HG03460 (cell line): ENCODE data around the gene PIGQ.
A peak's percentile ranks its signal among the peaks of the same experiment; 100 is the strongest.

Experiments
- ATAC-seq: cut with Tn5 transposase; IDR thresholded peaks from one replicate; pipeline ENCODE4 v1.9.1; 2021; ENCODE audit not compliant: unreplicated experiment

PIGQ gene

DNA sequence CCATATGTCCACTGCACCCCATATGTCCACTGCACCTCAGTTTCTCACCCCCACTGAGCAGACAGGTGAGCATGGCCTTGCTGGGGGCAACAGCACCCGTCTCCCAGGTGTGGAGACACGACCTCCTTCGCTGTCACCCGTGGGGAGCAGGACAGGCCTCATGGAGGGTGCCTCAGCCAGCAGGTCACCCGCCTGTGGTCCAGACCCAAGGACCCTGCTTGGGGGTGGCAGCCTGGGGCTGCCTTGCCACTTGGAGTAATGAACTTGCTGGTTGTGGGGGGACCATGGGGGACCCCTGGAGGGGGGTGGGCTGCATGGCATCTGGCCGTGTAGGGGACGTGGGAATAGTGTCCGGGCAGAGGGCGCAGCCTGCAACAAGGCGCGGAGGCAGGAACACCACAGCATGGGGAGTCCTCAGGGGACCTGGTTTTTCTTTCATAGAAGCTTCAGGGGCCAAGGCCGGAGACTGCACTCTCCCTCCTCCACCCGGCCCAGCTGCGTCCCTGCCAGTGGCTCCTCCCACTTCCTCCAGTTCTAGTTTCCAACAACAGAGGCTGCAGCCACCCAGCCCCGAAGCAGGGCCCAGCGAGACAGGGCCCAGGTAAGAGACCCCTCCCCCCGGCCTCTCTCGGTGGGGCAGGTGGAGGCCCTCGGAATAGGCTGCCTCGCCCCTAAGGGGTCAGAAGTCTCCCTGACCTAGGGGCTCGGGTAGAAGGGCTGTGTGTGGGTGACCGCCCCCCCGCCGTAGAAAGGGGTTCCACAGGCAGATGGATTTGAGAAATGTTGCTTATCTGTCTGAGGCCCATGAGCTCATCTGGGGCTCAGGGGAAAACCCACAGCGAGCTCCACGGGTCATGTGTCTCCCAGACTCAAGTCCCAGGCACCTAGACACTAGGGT lies 3.0 kb upstream of the PIGQ start, which contains the start of gene NHLRC4:
TSS of gene NHLRC4 (plus strand) at position 531 of the 898 bp plus-strand sequence. CDS start 1,043 bp downstream, outside the sequence.
- ATAC-seq, result peak; percentile 47

DNA sequence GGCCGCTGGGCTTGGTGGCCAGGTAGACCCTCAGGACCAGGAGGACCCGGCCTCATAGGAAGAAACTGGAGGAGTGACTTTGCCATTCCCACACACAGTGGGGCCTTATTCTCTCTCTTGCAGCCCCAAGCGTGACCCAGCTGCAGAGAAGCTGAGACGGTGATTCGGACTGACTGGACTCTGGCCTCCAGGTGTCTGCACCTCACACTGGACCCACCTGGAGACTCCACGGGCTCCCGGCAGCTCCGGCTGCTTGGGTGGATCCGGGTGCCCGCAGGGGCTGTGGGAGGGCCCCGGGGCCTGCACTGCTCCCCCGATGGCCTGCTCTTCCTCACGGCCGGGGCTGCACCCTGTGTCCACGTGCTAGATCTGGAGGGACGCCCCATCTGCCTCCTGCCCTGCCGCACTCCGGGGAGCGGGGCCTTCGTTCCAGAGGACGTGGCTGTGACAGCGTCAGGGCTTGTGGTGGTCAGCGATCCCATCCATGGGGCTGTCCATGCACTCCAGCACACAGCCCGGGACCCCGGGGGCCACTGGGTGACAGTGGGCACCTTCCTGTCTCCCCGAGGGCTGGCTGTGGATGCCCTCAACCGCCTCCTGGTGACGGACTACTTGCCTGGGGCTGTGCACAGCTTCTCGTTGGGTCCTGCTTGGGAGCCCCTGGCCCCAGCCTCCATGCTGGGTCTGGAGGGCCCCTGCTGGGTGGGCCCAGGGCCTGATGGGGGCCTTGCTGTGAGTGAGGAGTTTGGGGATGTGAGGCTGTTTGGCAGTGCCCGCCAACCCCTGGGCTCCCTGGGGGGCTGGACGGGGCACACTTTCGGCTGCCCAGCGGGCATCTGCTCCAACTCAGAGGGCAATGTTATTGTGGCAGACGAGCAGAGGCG lies 2.2 kb upstream of the PIGQ start:
- no peak for ATAC-seq

DNA sequence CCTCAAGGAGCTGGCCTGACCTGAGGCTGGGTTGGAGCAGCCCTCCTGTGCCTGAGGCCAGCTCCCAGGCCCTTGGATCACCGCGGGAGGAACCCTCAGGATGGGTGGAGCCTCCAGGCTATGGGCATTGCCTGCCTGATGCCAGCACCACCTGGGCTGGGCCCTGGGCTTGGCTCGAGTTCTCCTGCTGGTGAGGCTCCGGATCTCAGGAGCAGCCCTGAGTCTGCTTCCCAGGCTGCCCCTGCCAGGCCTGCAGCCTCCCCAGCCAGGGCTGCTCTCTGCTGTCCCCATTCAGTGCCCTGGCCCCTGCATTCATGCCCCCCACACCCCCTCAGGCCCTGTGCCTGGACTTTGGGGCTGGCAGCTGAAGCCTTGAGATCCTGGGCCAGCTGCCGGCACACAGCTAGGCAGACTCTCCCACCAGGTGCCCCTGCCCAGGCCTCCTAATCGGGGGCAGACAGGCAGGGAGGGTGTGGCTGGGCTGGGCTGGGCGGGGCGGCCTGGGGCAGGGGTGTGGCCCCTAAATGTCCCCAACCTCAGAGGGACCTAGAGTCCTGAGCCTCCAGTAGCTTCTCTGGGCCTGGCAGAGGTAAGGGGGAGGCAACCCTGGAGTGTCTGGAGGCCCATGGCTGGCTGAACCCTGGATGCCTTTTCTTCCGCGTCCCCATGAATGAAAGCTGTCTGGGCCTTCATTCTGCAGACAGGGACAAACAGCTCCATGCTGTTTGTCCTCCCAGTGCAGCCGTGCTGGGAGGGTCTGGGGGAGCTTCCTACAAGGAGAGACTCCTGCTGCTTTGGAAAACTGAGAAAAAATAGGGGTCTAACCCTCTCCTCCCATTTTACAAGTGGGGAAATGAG lies 1.1 kb upstream of the PIGQ start:
- ATAC-seq, result no peak

DNA sequence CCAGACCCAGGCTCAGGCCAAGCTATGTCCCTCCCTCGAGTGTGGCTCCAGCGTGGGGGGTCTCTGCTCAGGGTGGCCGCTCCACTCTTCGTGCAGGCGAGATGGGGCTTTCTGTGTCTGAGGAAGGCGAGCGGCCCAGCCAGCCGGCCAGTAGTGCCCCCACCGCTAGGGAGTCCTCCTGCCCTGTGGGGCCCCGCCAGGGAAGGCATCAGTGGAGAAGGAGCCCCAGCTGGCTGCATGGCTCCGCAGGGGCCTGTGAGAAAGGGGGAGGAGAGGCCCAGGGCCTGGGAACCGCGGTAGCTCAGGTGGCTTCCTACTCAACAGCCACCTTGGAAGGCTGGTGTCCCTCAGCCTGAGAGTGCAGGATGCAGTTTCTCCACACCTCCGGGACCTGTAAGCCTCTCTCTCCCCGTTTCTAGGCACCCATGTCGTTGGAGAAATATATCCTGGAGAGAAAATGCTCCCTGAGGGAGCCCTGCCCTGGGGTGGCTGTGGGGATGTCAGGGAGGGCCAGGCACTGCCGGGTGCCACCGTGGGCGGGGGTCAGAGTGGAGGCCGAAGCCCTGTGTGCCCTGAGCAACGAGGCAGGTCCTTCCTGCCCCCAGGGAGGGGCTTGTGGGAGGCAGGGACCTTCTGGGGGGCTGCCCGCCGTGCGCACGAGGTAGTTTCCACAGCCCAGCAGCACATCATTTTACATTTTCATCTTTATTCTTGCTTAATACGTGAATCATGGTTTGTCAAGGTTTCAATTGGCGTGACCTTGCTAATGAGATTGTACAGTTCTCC lies 3.3 kb downstream of the PIGQ start:
- no peak for ATAC-seq

DNA sequence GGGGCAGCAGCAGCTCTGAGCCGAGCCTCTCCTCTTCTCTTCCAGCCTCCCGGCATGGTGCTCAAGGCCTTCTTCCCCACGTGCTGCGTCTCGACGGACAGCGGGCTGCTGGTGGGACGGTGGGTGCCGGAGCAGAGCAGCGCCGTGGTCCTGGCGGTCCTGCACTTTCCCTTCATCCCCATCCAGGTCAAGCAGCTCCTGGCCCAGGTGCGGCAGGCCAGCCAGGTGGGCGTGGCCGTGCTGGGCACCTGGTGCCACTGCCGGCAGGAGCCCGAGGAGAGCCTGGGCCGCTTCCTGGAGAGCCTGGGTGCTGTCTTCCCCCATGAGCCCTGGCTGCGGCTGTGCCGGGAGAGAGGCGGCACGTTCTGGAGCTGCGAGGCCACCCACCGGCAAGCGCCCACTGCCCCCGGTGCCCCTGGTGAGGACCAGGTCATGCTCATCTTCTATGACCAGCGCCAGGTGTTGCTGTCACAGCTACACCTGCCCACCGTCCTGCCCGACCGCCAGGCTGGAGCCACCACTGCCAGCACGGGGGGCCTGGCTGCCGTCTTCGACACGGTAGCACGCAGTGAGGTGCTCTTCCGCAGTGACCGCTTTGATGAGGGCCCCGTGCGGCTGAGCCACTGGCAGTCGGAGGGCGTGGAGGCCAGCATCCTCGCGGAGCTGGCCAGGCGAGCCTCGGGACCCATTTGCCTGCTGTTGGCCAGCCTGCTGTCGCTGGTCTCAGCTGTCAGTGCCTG lies 4.4 kb downstream of the PIGQ start:
- no peak for ATAC-seq

DNA sequence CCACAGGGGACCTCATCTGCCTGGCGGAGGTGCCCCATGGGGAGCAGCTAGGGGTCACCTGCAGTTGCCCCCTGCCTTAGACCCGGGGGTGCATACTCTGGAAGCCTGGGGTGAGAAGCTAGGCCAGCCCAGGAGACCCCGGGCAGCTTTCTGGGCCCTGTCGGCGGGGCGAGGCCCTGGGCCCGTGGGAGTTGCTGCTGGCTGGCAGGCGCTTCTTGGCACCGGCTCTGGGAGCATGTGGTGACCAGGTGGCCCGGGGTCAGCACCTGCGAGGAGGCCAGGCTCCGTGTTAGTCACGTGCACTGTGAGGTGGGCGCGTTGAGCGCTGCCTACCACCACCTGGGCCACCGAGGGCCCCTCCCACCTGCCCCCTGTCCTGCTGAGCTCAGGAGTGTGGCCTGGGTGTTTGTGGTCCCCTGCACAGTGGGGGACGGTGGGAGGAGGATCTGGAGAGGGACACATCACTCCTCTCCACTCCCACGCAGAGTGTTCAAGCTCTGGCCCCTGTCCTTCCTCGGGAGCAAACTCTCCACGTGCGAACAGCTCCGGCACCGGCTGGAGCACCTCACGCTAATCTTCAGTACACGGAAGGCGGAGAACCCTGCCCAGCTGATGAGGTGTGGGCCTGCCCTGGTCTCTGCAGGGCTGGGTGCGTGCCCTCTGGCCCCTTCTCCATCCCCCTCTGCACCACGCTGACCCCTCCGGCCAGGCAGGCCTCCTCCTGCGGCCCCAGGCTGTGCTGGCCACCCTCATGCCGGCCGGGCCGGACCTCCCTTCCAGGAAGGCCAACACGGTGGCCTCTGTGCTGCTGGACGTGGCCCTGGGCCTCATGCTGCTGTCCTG lies 5.8 kb downstream of the PIGQ start:
- no peak for ATAC-seq

DNA sequence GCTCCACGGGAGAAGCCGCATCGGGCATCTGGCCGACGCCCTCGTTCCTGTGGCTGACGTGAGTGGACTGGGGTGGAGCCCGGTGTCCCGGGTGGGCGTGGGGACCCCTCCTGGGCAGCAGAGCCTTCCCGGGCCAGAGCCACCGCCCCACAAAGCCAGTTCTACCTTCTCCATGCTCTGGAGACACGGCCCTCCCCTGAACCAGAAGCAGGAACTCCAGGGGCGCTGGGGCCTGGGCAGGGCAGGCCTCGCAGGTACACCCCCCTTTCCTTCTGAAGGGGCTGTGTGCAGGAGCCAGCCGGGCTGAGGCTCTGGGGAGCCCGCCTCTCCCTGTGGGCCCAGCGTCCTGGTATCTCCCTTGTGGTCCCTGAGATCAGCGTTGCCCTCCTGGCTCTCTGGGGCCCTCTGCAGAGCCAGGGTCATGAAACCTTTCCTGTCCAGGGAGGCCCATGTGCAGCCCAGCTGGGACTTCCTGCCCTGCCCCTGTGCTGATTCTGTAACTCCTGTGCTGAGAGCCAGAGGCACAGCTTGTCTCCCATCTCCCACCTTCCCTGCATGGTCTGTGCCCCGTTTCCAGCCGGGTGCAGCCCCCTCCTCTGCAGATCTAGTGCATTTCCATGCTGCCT lies 6.5 kb downstream of the PIGQ start:
- no peak for ATAC-seq

DNA sequence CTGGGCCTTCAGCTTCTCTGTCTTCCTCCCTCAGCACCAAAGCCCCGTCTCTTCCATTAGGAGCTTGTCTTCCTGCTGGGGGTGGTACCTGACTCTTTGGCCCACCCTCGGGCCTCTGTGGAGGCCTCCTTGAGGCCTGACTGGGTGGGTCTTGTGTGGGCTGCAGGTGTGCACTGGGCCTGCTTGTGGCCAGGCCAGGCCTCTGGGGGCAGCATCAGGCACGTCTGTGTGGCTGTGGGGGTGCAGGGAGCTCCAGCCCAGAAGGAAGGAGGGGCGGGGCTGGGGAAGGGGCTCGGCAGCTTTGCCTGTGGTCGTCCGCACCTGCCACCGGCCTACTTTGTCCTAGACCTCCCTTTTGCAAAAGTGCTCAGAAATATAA lies 7.0 kb downstream of the PIGQ start:
- no peak for ATAC-seq

DNA sequence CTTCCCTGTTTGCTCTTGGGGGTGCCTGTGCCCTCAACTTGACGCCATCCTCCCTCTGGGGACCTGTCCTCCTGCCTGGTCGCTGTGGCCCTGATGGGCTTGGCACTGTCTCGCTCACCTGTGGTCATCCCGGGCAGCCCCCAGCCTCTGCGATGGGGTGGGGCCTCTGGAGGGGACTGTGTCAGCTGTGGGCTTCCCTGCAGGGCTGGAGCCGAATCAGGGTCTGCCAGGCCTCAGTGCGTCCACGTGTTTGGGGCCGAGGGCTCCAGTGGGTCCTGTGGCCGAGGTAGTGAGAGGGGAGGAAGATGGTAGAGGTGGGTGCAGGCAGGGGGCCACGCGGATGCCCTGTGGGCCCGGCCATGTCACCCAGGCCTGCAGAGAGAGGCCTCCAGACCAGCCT lies 8.0 kb downstream of the PIGQ start:
- ATAC-seq, result no peak

DNA sequence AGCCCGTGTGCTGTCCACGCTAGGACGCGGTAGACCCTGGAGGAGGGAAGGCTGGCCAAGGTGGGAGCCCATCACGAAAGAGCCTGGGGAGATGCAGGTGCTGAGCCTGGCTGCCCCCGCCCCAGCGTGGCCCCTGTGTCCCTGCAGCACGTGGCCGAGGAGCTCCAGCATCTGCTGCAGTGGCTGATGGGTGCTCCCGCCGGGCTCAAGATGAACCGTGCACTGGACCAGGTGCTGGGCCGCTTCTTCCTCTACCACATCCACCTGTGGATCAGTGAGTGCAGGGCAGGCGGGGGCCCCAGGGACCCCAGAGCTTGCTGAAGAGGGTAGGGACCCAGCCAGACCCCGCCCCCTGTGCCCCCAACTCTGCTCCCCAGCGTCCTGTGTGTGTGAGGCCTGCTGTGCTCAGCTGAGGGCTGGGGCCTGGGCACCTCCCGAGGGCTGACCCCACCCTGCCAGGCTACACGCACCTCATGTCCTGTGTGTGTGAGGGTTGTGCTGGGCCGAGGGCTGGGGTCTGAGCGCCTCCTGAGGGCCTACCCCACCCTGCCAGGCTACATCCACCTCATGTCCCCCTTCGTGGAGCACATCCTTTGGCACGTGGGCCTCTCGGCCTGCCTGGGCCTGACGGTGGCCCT lies 8.6 kb downstream of the PIGQ start:
- ATAC-seq, result no peak

DNA sequence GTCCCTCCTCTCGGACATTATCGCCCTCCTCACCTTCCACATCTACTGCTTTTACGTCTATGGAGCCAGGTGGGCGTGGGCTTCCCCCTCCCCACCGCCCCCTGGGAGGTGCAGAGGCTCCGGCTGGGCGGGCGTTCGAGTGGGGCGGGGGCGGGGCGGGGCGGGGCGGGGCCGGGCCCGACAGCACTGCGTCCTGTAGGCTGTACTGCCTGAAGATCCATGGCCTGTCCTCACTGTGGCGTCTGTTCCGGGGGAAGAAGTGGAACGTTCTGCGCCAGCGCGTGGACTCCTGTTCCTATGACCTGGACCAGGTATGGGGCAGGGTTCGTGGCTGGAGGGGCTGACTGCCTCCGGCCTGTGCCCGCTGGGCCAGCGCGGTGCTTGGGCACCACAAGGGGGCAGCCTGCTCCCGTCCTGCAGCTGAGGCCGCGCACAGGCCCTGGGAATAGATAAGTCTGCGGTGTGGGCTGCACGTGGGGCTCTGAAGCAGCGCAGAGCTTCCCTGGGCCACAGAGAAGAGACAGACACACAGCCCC lies 9.2 kb downstream of the PIGQ start:
- ATAC-seq, result no peak

DNA sequence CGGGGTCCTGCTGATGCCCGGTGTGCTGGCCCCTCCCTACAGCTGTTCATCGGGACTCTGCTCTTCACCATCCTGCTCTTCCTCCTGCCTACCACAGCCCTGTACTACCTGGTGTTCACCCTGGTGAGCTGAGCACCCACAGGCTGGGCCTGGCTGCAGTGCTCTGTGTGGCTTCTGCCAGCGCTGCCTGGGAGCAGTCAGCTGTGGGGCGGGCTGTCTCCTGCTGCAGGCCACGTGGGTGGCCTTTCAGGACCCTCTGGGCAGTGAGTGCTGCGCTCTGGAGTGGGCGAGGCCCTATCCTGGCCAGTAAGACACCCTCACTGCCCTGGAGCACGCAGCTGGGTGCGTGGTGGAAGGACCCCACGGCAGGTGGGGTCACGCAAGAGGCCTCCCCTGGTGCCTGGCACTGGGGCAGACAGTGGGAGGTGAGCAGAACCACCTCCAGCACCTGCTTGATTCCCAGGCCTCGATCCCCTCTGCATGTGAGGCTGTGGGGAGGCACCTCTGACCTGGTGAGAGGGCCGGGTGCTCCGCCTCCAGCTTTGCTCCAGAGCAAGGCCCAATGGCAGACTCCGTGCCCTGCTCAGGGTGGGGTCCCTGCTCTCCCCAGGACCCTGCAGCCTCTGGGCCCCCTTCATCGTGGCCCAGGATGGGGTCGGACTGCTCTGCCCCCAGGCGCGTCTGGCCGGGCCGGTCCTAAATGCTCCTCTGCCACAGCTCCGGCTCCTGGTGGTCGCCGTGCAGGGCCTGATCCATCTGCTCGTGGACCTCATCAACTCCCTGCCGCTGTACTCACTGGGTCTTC lies 10.6 kb downstream of the PIGQ start:
- ATAC-seq, result no peak

DNA sequence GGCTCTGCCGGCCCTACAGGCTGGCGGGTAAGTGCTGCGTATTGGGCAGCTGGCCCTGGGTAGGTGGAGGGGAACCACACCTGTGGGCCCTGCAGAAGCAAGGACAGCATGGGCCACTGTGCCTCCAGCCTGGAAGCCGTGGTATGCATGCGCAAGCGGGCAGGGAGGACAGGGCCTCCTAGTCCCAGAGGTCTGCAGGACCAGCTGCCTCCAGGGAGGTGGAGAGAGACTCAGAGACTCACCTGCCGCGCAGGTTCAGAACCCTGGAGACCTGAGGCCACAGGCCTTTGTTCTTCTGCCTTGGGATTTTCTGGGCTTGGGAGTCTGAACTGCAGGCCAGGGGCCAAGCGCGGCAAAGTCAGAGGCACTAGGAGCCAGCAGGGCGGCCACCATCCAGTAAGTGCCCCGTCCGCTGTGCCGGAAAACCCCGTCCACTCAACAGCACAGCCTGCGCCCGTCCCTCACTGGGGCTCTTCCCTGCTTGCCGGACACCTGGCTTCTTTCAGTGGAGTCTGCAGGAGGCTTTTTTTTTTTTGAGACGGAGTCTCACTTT lies 11.3 kb downstream of the PIGQ start:
- ATAC-seq, result no peak

DNA sequence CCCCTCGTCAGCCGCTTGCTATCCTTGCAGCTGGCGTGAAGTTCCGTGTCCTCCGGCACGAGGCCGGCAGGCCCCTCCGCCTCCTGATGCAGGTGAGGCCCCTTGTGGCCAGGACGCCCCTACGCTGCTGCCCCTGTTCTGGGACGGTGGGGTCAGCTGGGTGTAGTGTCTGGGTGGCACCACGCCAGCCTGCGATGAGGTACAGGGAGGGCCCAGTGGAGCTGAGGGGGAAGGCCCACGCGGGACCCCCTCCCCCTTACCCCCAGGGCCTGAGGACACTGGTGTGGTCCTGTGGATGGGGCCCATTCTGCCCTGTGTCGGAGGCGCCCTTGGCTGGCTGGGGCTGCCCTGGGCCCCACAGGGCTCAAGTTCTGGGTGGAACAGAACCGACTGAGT lies 12.4 kb downstream of the PIGQ start:
- ATAC-seq, result no peak

DNA sequence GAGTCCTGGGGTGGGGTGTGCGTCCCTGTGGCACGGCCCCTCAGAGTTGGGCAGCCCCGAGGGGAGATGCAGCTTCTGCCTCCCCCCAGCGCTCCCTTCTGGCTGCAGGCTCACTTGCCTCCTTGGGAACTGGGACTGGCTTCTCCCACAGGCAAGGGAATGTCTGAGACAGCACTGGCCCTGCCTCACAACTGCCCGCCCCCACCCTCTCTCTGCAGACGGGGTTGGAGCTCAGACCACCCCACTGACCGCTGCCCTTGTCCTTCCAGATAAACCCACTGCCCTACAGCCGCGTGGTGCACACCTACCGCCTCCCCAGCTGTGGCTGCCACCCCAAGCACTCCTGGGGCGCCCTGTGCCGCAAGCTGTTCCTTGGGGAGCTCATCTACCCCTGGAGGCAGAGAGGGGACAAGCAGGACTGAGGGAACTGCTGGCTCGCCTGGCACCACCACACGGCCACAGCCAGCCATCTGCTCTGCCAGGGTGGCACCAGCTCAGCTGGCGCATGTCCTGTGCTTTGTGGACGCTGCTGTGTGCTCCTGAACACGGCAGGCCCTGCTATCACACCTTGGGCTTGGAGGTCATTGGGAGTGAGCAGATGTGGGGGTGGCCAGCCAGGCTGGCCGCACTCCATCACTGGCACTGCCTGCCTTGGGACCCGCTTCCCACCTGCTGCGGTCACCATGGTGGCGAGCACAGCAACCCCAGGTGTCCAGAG lies 13.0 kb downstream of the PIGQ start:
- ATAC-seq, result no peak

DNA sequence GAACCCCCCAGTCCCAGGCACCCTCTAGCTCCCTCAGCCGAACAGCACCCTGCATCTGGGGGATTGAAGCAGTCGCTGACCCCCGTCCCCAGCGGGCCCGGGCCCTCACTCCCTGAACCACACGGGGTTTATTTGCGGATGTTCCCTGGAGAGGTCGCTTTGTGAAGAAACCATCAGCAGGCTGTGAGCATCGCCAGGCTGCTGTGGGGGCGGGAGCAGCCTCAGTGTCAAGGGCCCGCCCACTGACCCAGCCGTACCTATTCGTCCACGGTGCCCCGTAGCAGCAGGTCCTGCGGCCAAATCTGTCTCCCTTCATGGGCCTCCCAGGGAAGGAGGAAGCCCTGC lies 13.7 kb downstream of the PIGQ start:
- no peak for ATAC-seq
